H1 (cell line): ENCODE data around the gene TAS1R1. TPM values are rescaled to one million over a fixed set of nuclear protein-coding genes. Genes with fewer than 3 reads are reported as not detected.

ENCODE experiments used
- CTCF ChIA-PET: fragments of 300-600 bp; sonication (Branson Sonifier 250); formaldehyde crosslinking; loops from one replicate; lab custom pipeline; 2021; ENCODE audit not compliant: partially characterized antibody; lab: Charles Lee
- POLR2A ChIA-PET: fragments of 300-600 bp; sonication (Branson Sonifier 250); formaldehyde crosslinking; loops from one replicate; lab custom pipeline; 2021; ENCODE audit warnings: inconsistent platforms; ENCODE audit not compliant: partially characterized antibody; lab: Charles Lee
- DNase-seq, 2 experiments: peaks; one replicate each; pipeline versions ENCODE4 v3.0.0 to v3.0.0-alpha.2; 2010 to 2022; ENCODE audit warnings: low spot score in 2 of 2, low read depth in 1 of 2, mixed read lengths in 1 of 2
- FAIRE-seq: peaks from 2 replicates; lab custom pipeline; 2011; peaks lifted over from hg19 to GRCh38; lab: Jason Lieb, UNC
- H2AFZ ChIP-seq: 2 replicates; pipeline ENCODE4 v1.8.1; 2012; ENCODE audit warnings: low read length, inconsistent platforms
- H2AK5ac ChIP-seq: 2 replicates; pipeline ENCODE4 v1.6.1; 2013; ENCODE audit warnings: low read depth, low read length
- H2BK120ac ChIP-seq: replicated peaks from 2 replicates; pipeline ENCODE3; 2013; ENCODE audit warnings: low read depth, low read length, inconsistent platforms
- H2BK12ac ChIP-seq: 2 replicates; pipeline ENCODE4 v1.6.1; 2013; ENCODE audit warnings: low read depth, low read length
- H2BK15ac ChIP-seq: 2 replicates; pipeline ENCODE4 v1.6.1; 2013; ENCODE audit warnings: low read length
- H2BK20ac ChIP-seq: 2 replicates; pipeline ENCODE4 v1.6.1; 2013; ENCODE audit warnings: low read length
- H2BK5ac ChIP-seq: 2 replicates; pipeline ENCODE4 v1.6.1; 2013; ENCODE audit warnings: low read depth, low read length
- H3K14ac ChIP-seq: 2 replicates; pipeline ENCODE4 v1.6.1; 2013; ENCODE audit warnings: inconsistent platforms; ENCODE audit not compliant: insufficient read length
- H3K18ac ChIP-seq: 2 replicates; pipeline ENCODE4 v1.6.1; 2013; ENCODE audit warnings: low read length; ENCODE audit errors: extremely low read depth
- H3K23ac ChIP-seq: 2 replicates; pipeline ENCODE4 v1.6.1; 2013; ENCODE audit warnings: inconsistent platforms; ENCODE audit not compliant: insufficient read length
- H3K23me2 ChIP-seq: 2 replicates; pipeline ENCODE4 v1.6.1; 2013; ENCODE audit warnings: low read depth, low read length
- H3K27ac ChIP-seq: 2 replicates; pipeline ENCODE4 v1.6.1; 2011; ENCODE audit warnings: low read depth, low read length, inconsistent platforms
- H3K27me3 ChIP-seq, 4 experiments: replicated peaks in 1 of 4; 1 replicate in 1 of 4; 2 replicates in 3 of 4; pipeline versions ENCODE4 v1.6.1 to v1.8.1; 2011 to 2013; ENCODE audit warnings: low read length in 3 of 4, mild to moderate bottlenecking in 3 of 4, inconsistent platforms in 2 of 4, mixed read lengths in 2 of 4, moderate library complexity in 1 of 4; ENCODE audit not compliant: control insufficient read depth in 3 of 4, insufficient read depth in 3 of 4; ENCODE audit errors: extremely low read depth in 1 of 4
- H3K36me3 ChIP-seq, 4 experiments: 2 replicates each; pipeline versions ENCODE4 v1.6.1 to v1.8.1; 2011 to 2013; ENCODE audit warnings: mild to moderate bottlenecking in 4 of 4, low read length in 3 of 4, moderate library complexity in 2 of 4, control low read depth in 1 of 4, inconsistent platforms in 1 of 4; ENCODE audit not compliant: insufficient read depth in 4 of 4, control insufficient read depth in 2 of 4
- H3K4ac ChIP-seq: replicated peaks from 2 replicates; pipeline ENCODE3; 2013; ENCODE audit warnings: low read length, low read depth, mixed read lengths, inconsistent platforms; ENCODE audit not compliant: insufficient read length
- H3K4me1 ChIP-seq, 4 experiments: replicated peaks in 1 of 4; 1 replicate in 1 of 4; 2 replicates in 3 of 4; pipeline versions ENCODE4 v1.6.1 to v1.8.1; 2011 to 2013; ENCODE audit warnings: low read length in 3 of 4, inconsistent platforms in 2 of 4, mixed read lengths in 1 of 4; ENCODE audit not compliant: insufficient read depth in 4 of 4, control insufficient read depth in 3 of 4
- H3K4me2 ChIP-seq, 2 experiments: 2 replicates each; pipeline versions ENCODE4 v1.6.1 to v1.8.1; 2011 to 2013; ENCODE audit warnings: low read depth in 2 of 2, low read length in 2 of 2, control low read depth in 1 of 2, inconsistent platforms in 1 of 2, mild to moderate bottlenecking in 1 of 2; ENCODE audit not compliant: insufficient read depth in 1 of 2
- H3K4me3 ChIP-seq, 4 experiments: fragments of 200-600, 300-600 bp in 1 of 4; sonication (generic), shearing (Covaris generic), sonication (Bioruptor Twin) in 1 of 4; 2 replicates each; pipeline versions ENCODE4 v1.5.1 to v1.8.1; 2011 to 2016; ENCODE audit warnings: low read length in 4 of 4, low read depth in 3 of 4, control low read depth in 2 of 4, inconsistent platforms in 2 of 4, mild to moderate bottlenecking in 2 of 4, mixed read lengths in 1 of 4, moderate library complexity in 1 of 4; ENCODE audit not compliant: insufficient read depth in 2 of 4; ENCODE audit errors: extremely low read depth in 1 of 4
- H3K56ac ChIP-seq: replicated peaks from 2 replicates; pipeline ENCODE3; 2013; ENCODE audit warnings: low read depth, mild to moderate bottlenecking, mixed read lengths, low read length, inconsistent platforms; ENCODE audit not compliant: insufficient read length
- H3K79me1 ChIP-seq: 2 replicates; pipeline ENCODE4 v1.6.1; 2013; ENCODE audit warnings: low read depth, low read length, control low read depth
- H3K79me2 ChIP-seq, 2 experiments: 2 replicates each; pipeline versions ENCODE4 v1.6.1 to v1.8.1; 2012 to 2013; ENCODE audit warnings: low read length in 2 of 2, mild to moderate bottlenecking in 2 of 2, inconsistent platforms in 1 of 2; ENCODE audit not compliant: insufficient read depth in 2 of 2, control insufficient read depth in 1 of 2
- H3K9ac ChIP-seq, 4 experiments: replicated peaks in 1 of 4; 1 replicate in 1 of 4; 2 replicates in 3 of 4; pipeline versions ENCODE4 v1.6.1 to v1.8.1; 2011 to 2013; ENCODE audit warnings: low read depth in 3 of 4, low read length in 3 of 4, control low read depth in 2 of 4, mild to moderate bottlenecking in 2 of 4, moderate library complexity in 2 of 4, inconsistent platforms in 1 of 4; ENCODE audit errors: extremely low read depth in 1 of 4
- H3K9me3 ChIP-seq, 2 experiments: 2 replicates each; pipeline versions ENCODE4 v1.6.1 to v1.8.1; 2012 to 2013; ENCODE audit warnings: mild to moderate bottlenecking in 2 of 2, moderate library complexity in 2 of 2, control low read depth in 1 of 2, inconsistent platforms in 1 of 2, low read depth in 1 of 2, low read length in 1 of 2, mixed read lengths in 1 of 2; ENCODE audit not compliant: insufficient read depth in 2 of 2
- H4K20me1 ChIP-seq, 2 experiments: replicated peaks in 1 of 2; 2 replicates each; pipeline versions ENCODE3 to v1.8.1; 2011 to 2013; ENCODE audit warnings: inconsistent platforms in 2 of 2, low read length in 2 of 2, mild to moderate bottlenecking in 1 of 2; ENCODE audit not compliant: insufficient read depth in 2 of 2, control insufficient read depth in 1 of 2
- H4K5ac ChIP-seq: 2 replicates; pipeline ENCODE4 v1.6.1; 2013; ENCODE audit warnings: low read length, low read depth, mixed read lengths, inconsistent platforms; ENCODE audit not compliant: insufficient read length
- H4K8ac ChIP-seq: 2 replicates; pipeline ENCODE4 v1.8.0; 2013; ENCODE audit warnings: mild to moderate bottlenecking, moderate library complexity, low read length, inconsistent platforms; ENCODE audit not compliant: insufficient read depth; ENCODE audit errors: extremely low read depth
- H4K91ac ChIP-seq: replicated peaks from 2 replicates; pipeline ENCODE3; 2013; ENCODE audit warnings: low read length, mixed read lengths, inconsistent platforms; ENCODE audit not compliant: insufficient read length
- CREB1 ChIP-seq: IDR thresholded peaks from 2 replicates; pipeline ENCODE4 v1.6.1; 2012; ENCODE audit warnings: inconsistent platforms
- HDAC6 ChIP-seq: IDR thresholded peaks from one replicate; pipeline ENCODE4 v1.7.1; 2012; ENCODE audit warnings: low read depth, mild to moderate bottlenecking, inconsistent platforms, low read length, moderate library complexity
- WGBS, 2 experiments: shearing (Covaris generic) in 1 of 2; methylation state at CpG; one replicate each; pipeline versions ENCODE4 v1.1.6 to v1.1.7; 2013 to 2015; ENCODE audit warnings: low lambda C conversion rate in 2 of 2, mixed read lengths in 2 of 2, inconsistent platforms in 1 of 2, low coverage in 1 of 2, missing lambda C conversion rate in 1 of 2; ENCODE audit not compliant: insufficient replicate concordance in 2 of 2, insufficient coverage in 1 of 2, insufficient read length in 1 of 2; ENCODE audit errors: extremely low coverage in 1 of 2, missing lambda C conversion rate in 1 of 2; 5-methylcytosine and 5-hydroxymethylcytosine counted together
- polyA plus RNA-seq, 7 experiments: library from polyadenylated mRNA; depleted of rRNA in 3 of 7; stranded (reverse) in 5 of 7; unstranded in 2 of 7; fragments of >200 nt in 5 of 7; fragments of 200-250 nt in 2 of 7; gene quantifications; 1 replicate in 5 of 7; 2 replicates in 1 of 7; 4 replicates in 1 of 7; pipeline versions ENCODE4 v1.2.1 to v1.2.3, GENCODE V29; 2011 to 2013; ENCODE audit warnings: missing spikeins in 2 of 7, mixed read lengths in 2 of 7
- total RNA-seq: library from RNA; stranded (reverse); fragmentation: NEBNext Ultra II Directional; extraction: Animal tissue kit (Norgen Biotek cat#: 25700); gene quantifications from 2 replicates; pipeline ENCODE4 v1.2.1, GENCODE V29; 2021

TAS1R1 gene
- total and polyA plus RNA-seq, 2 of the 8 experiments (the other 6 are each of a cell fraction or from before 2014, with no cell fraction given) = 0.26 TPM; not detected in 1

- POLR2A ChIA-PET = interaction anchor here (0.8 to 1.2 kb wide), 3 partner anchors 46 to 341 kb away, joined by 3 read pairs; partner anchors contain the start of gene RNF207
- no peak overlapping the region for H3K27ac ChIP-seq
- no peak overlapping the region for H2BK5ac ChIP-seq
- H3K27me3 ChIP-seq = no peaks in the 10 kb centered on the region
- no peak overlapping the region for H2BK12ac ChIP-seq
- no peak overlapping the region for H3K18ac ChIP-seq
- no peak overlapping the region for H3K56ac ChIP-seq
- H3K4ac ChIP-seq = no peak overlapping the region
- no peaks in the 10 kb centered on the region for H3K9me3 ChIP-seq
- H3K79me1 ChIP-seq = no peaks in the 10 kb centered on the region
- FAIRE-seq (no peak), DNase-seq (no peak)
- no peak overlapping the region for H4K91ac ChIP-seq
- no peak overlapping the region for H3K4me3 ChIP-seq
- H3K36me3 ChIP-seq = peaks cover 19 to 62% (median 45%) of the 10 kb centered on the region in 4 experiments; a peak in 7 of 8 replicates
- CTCF ChIA-PET = interaction anchor here (0.8 to 1.6 kb wide), 2 partner anchors 11 to 45 kb away, joined by 3 read pairs; no protein-coding TSS in a partner anchor
- no peak overlapping the region for H3K4me2 ChIP-seq
- 83% methylated on average over 4 of the region's 4 CpGs; no CpG with 5 or more reads in 1 of the 2 experiments for WGBS, 2 experiments
- no peak overlapping the region for H2AFZ ChIP-seq
- no peak overlapping the region for H4K8ac ChIP-seq
- H2BK20ac ChIP-seq = no peak overlapping the region
- no peak overlapping the region for H2BK15ac ChIP-seq
- H2AK5ac ChIP-seq = no peak overlapping the region
- no peak overlapping the region for H3K14ac ChIP-seq
- no peak overlapping the region for H3K23ac ChIP-seq
- H3K79me2 ChIP-seq = peaks cover 0 to 6% of the 10 kb centered on the region in 2 experiments; a peak in 1 of 4 replicates
- no peaks in the 10 kb centered on the region for H3K4me1 ChIP-seq
- no peak overlapping the region for H4K5ac ChIP-seq
- peaks cover 0 to 5% of the 10 kb centered on the region in 2 experiments for H4K20me1 ChIP-seq
- H3K9ac ChIP-seq = no peak overlapping the region
- no peaks in the 10 kb centered on the region for H3K23me2 ChIP-seq
- H2BK120ac ChIP-seq = no peak overlapping the region
- TF ChIP-seq CREB1 (no peak), HDAC6 (no peak)
- TF ChIP-seq, all 59 proteins: peak for 0
Observed at GRCh38 chr1:6547301-6547700, 7.8 kb upstream of the TAS1R1 start.
